ENCODE results near the gene PTRH2.

The PTRH2 gene

GRCh38 chr17:59733697-59734096 lies 26.5 kb upstream of the PTRH2 start:
- no peak overlapping the region for H3K4me3 ChIP-seq (ENCODE audit: low read length)
- TF ChIP-seq, protein P1, sequence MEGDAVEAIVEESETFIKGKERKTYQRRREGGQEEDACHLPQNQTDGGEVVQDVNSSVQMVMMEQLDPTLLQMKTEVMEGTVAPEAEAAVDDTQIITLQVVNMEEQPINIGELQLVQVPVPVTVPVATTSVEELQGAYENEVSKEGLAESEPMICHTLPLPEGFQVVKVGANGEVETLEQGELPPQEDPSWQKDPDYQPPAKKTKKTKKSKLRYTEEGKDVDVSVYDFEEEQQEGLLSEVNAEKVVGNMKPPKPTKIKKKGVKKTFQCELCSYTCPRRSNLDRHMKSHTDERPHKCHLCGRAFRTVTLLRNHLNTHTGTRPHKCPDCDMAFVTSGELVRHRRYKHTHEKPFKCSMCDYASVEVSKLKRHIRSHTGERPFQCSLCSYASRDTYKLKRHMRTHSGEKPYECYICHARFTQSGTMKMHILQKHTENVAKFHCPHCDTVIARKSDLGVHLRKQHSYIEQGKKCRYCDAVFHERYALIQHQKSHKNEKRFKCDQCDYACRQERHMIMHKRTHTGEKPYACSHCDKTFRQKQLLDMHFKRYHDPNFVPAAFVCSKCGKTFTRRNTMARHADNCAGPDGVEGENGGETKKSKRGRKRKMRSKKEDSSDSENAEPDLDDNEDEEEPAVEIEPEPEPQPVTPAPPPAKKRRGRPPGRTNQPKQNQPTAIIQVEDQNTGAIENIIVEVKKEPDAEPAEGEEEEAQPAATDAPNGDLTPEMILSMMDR (conservative IDR thresholded peaks at IDR 0.05; ENCODE audit: low read depth, low read length) = no peak
- DNase-seq (ENCODE audit: low read depth) = no peak

- no peak overlapping the region for H3K4me3 ChIP-seq (ENCODE audit: low read length)
- TF ChIP-seq, protein P1 (conservative IDR thresholded peaks at IDR 0.05; ENCODE audit: low read depth, low read length) = no peak
- no peak for DNase-seq (ENCODE audit: low read depth)
Measured at GRCh38 chr17:59730268-59730834, 23.1 kb upstream of the PTRH2 start.

DNA sequence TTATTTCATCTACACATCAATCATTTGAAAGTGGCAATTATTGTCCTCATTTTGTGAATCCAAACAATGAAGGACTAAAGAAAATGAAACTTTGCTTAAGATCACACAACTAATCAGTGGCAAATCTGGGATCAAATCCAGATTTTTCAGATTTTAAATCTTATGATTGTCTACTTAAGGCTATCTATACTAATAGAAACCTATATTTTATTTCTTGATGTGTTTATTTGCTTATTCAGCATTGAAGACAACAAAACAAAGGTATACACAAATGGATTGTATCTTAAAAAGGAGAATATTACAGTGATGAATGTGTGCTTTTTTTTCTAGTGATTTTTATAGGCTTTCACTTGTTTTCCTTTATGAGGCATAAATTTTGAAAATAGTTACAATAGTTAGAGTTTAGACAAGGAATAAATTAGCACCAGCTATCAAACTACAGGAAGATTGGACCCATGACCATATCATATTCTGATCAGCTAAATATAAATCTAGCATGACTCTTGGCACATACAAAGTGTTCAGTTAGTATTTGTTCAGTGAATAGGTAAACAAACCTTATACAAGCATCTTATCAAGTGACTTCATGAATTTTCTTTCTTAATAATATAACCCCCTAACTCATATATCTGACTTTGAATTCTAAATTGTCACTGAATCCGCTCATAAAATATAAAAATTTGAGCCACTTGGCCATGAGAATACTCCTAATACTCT lies 20.7 kb upstream of the PTRH2 start:
- no peak overlapping the region for H3K4me3 ChIP-seq (ENCODE audit: low read length)
- DNase-seq (ENCODE audit: low read depth) = no peak
- TF ChIP-seq, protein P1 (conservative IDR thresholded peaks at IDR 0.05; ENCODE audit: low read depth, low read length) = no peak

- TF ChIP-seq, protein P1 (conservative IDR thresholded peaks at IDR 0.05; ENCODE audit: low read depth, low read length) = no peak
- no peak for DNase-seq (ENCODE audit: low read depth)
- no peak overlapping the region for H3K4me3 ChIP-seq (ENCODE audit: low read length)
Measured at GRCh38 chr17:59725691-59726090, 18.5 kb upstream of the PTRH2 start.

GRCh38 chr17:59723607-59724006 lies 16.4 kb upstream of the PTRH2 start:
- H3K4me3 ChIP-seq (ENCODE audit: low read length) = no peak overlapping the region
- no peak for DNase-seq (ENCODE audit: low read depth)
- TF ChIP-seq, protein P1 (conservative IDR thresholded peaks at IDR 0.05; ENCODE audit: low read depth, low read length) = no peak

GRCh38 chr17:59723041-59723440 lies 15.8 kb upstream of the PTRH2 start:
- TF ChIP-seq, protein P1 (conservative IDR thresholded peaks at IDR 0.05; ENCODE audit: low read depth, low read length) = no peak
- H3K4me3 ChIP-seq (ENCODE audit: low read length) = no peak overlapping the region
- no peak for DNase-seq (ENCODE audit: low read depth)

DNA sequence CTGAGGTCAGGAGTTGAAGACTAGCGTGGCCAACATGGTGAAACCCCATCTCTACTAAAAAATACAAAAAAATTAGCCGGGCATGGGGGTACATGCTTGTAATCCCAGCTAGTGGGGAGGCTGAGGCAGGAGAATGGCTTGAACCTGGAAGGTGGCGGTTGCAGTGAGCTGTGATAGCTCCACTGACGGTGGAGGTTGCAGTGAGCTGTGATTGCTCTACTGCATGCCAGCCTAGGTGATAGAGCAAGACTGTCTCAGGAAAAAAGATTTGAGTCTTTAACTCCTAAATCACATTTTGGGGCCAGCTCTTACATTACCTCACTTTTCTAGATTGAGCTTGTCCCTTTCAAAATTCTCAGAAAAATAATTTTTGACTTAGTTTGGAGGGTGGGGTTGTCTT lies 15.4 kb upstream of the PTRH2 start:
- TF ChIP-seq, protein P1 (conservative IDR thresholded peaks at IDR 0.05; ENCODE audit: low read depth, low read length) = no peak
- no peak for DNase-seq (ENCODE audit: low read depth)
- H3K4me3 ChIP-seq (ENCODE audit: low read length) = no peak overlapping the region
